ENCODE data around the gene CEP170.

DNA sequence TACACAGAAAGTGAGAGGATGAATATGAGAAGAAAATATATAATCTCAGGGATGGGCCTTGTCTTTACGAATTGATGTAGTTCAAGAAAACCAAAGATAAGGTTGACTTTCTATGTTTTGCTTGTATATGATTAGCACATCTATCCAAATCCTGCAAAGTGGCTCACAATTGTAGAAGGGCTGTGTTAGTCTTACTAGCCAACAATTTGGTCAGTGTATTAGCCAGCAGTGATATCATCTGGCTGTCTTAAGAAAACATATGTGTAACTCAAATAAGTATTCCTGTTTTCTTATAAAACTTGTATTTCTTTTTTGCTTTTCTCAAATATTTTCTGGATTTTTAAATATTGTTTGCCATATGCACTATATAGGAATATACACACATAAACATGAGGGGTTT lies 6.3 kb upstream of the CEP170 start:
- TF ChIP-seq, protein P1, sequence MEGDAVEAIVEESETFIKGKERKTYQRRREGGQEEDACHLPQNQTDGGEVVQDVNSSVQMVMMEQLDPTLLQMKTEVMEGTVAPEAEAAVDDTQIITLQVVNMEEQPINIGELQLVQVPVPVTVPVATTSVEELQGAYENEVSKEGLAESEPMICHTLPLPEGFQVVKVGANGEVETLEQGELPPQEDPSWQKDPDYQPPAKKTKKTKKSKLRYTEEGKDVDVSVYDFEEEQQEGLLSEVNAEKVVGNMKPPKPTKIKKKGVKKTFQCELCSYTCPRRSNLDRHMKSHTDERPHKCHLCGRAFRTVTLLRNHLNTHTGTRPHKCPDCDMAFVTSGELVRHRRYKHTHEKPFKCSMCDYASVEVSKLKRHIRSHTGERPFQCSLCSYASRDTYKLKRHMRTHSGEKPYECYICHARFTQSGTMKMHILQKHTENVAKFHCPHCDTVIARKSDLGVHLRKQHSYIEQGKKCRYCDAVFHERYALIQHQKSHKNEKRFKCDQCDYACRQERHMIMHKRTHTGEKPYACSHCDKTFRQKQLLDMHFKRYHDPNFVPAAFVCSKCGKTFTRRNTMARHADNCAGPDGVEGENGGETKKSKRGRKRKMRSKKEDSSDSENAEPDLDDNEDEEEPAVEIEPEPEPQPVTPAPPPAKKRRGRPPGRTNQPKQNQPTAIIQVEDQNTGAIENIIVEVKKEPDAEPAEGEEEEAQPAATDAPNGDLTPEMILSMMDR (conservative IDR thresholded peaks at IDR 0.05; ENCODE audit: low read depth, low read length): no peak
- no peak for TF ChIP-seq EZH2 (IDR thresholded peaks at IDR 0.05; ENCODE audit: borderline replicate concordance, low read depth, low read length, poor library complexity, severe bottlenecking)
